Stimulated activated effector memory CD8-positive, alpha-beta T cell treated with anti-CD3 and anti-CD28 coated beads, Interleukin-12 subunit alpha, Interleukin-12 subunit beta, amount 100 ng/mL, for 72 hours (primary cell): ENCODE measurements around the gene ANAPC4.
"Not testable (repeated sequence)": the region's sequence is repeated elsewhere in the genome, so short reads cannot be mapped to it uniquely, and the experiment has no call there.

Experiments used
- ATAC-seq: fragments of 150-1000 bp; cut with Tn5 transposase; 2 replicates; pipeline ENCODE4 v1.10.0; 2021
- DNase-seq, 2 donors: peaks; one replicate each; pipeline ENCODE4 v3.0.0; 2021 to 2022; ENCODE audit warnings: low spot score in 2 of 2
- H3K27ac Mint-ChIP-seq: one replicate; pipeline ENCODE4 v1.8.0; 2022; ENCODE audit warnings: mild to moderate bottlenecking, mixed read lengths
- H3K36me3 Mint-ChIP-seq: one replicate; pipeline ENCODE4 v1.8.0; 2022; ENCODE audit warnings: mild to moderate bottlenecking, mixed read lengths
- H3K4me1 Mint-ChIP-seq: one replicate; pipeline ENCODE4 v1.8.0; 2022; ENCODE audit warnings: mixed read lengths
- H3K4me3 Mint-ChIP-seq: one replicate; pipeline ENCODE4 v1.8.0; 2022; ENCODE audit warnings: mild to moderate bottlenecking, mixed read lengths
- H3K9me3 Mint-ChIP-seq: one replicate; pipeline ENCODE4 v1.8.0; 2022; ENCODE audit warnings: mixed read lengths

ANAPC4 gene

GRCh38 chr4:25361253-25361652, 15.8 kb upstream of the ANAPC4 start:
- no peak for DNase-seq
- Mint-ChIP-seq H3K9me3 (no peaks in the 10 kb centered on the region), H3K36me3 (peaks cover 46% of the 10 kb centered on the region), H3K4me1 (no peaks in the 10 kb centered on the region), H3K4me3 (no peak overlapping the region), H3K27ac (no peak overlapping the region)
- no peak for ATAC-seq

- H3K36me3 Mint-ChIP-seq: peaks cover 54% of the 10 kb centered on the region
- no peak for DNase-seq
- H3K4me3 Mint-ChIP-seq: no peak overlapping the region
- H3K4me1 Mint-ChIP-seq: no peaks in the 10 kb centered on the region
- no peak for ATAC-seq
- H3K27ac Mint-ChIP-seq: no peak overlapping the region
- H3K9me3 Mint-ChIP-seq: no peaks in the 10 kb centered on the region
Observed at GRCh38 chr4:25367004-25367621, 9.9 kb upstream of the ANAPC4 start.

GRCh38 chr4:25367877-25368276, 9.2 kb upstream of the ANAPC4 start:
- H3K27ac Mint-ChIP-seq: no peak overlapping the region
- ATAC-seq: no peak
- peaks cover 53% of the 10 kb centered on the region for H3K36me3 Mint-ChIP-seq
- no peaks in the 10 kb centered on the region for H3K9me3 Mint-ChIP-seq
- DNase-seq: no peak
- no peak overlapping the region for H3K4me3 Mint-ChIP-seq
- no peaks in the 10 kb centered on the region for H3K4me1 Mint-ChIP-seq

- Mint-ChIP-seq H3K4me3 (no peak overlapping the region), H3K36me3 (peaks cover 48% of the 10 kb centered on the region), H3K4me1 (no peaks in the 10 kb centered on the region), H3K27ac (no peak overlapping the region), H3K9me3 (no peaks in the 10 kb centered on the region)
- DNase-seq: no peak
- no peak for ATAC-seq
Observed at GRCh38 chr4:25368315-25368714, 8.7 kb upstream of the ANAPC4 start.

- H3K36me3 Mint-ChIP-seq: peaks cover 29% of the 10 kb centered on the region
- no peaks in the 10 kb centered on the region for H3K9me3 Mint-ChIP-seq
- DNase-seq: no peak
- H3K27ac Mint-ChIP-seq: no peak overlapping the region
- no peak overlapping the region for H3K4me3 Mint-ChIP-seq
- H3K4me1 Mint-ChIP-seq: no peaks in the 10 kb centered on the region
- no peak for ATAC-seq
Observed at GRCh38 chr4:25370242-25370641, 6.8 kb upstream of the ANAPC4 start.

GRCh38 chr4:25372549-25372948, 4.5 kb upstream of the ANAPC4 start:
- not testable (repeated sequence) for H3K27ac Mint-ChIP-seq, H3K4me1 Mint-ChIP-seq, H3K9me3 Mint-ChIP-seq, DNase-seq, H3K4me3 Mint-ChIP-seq, ATAC-seq
- peaks cover 18% of the 10 kb centered on the region for H3K36me3 Mint-ChIP-seq

- no peak for DNase-seq
- Mint-ChIP-seq H3K36me3 (peaks cover 8% of the 10 kb centered on the region), H3K4me3 (no peak overlapping the region), H3K27ac (no peak overlapping the region), H3K9me3 (no peaks in the 10 kb centered on the region), H3K4me1 (no peaks in the 10 kb centered on the region)
- no peak for ATAC-seq
Observed at GRCh38 chr4:25377572-25378436, 741 bp downstream of the ANAPC4 start.

GRCh38 chr4:25378437-25378743, 1.3 kb downstream of the ANAPC4 start:
- Mint-ChIP-seq H3K4me1 (no peaks in the 10 kb centered on the region), H3K27ac (no peak overlapping the region), H3K9me3 (no peaks in the 10 kb centered on the region), H3K36me3 (peaks cover 8% of the 10 kb centered on the region), H3K4me3 (no peak overlapping the region)
- no peak for DNase-seq
- no peak for ATAC-seq

- peaks cover 8% of the 10 kb centered on the region for H3K36me3 Mint-ChIP-seq
- DNase-seq (no peak), ATAC-seq (no peak)
- no peaks in the 10 kb centered on the region for H3K9me3 Mint-ChIP-seq
- H3K4me3 Mint-ChIP-seq: no peak overlapping the region
- H3K27ac Mint-ChIP-seq: no peak overlapping the region
- no peaks in the 10 kb centered on the region for H3K4me1 Mint-ChIP-seq
Observed at GRCh38 chr4:25379591-25379990, 2.5 kb downstream of the ANAPC4 start.

- Mint-ChIP-seq H3K27ac (no peak overlapping the region), H3K9me3 (no peaks in the 10 kb centered on the region), H3K4me1 (peaks cover 4% of the 10 kb centered on the region), H3K4me3 (no peak overlapping the region), H3K36me3 (peaks cover 35% of the 10 kb centered on the region)
- ATAC-seq: no peak
- DNase-seq: no peak
Observed at GRCh38 chr4:25383647-25384046, 6.6 kb downstream of the ANAPC4 start.

- DNase-seq (no peak), ATAC-seq (no peak)
- Mint-ChIP-seq H3K27ac (no peak overlapping the region), H3K9me3 (no peaks in the 10 kb centered on the region), H3K36me3 (peaks cover 68% of the 10 kb centered on the region), H3K4me1 (peaks cover 4% of the 10 kb centered on the region), H3K4me3 (no peak overlapping the region)
Observed at GRCh38 chr4:25386926-25387325, 9.9 kb downstream of the ANAPC4 start.

GRCh38 chr4:25397305-25397704, 20.2 kb downstream of the ANAPC4 start:
- no peak for DNase-seq
- Mint-ChIP-seq H3K27ac (peak overlapping the region; percentile 41), H3K9me3 (peaks cover 3% of the 10 kb centered on the region), H3K4me3 (no peak overlapping the region), H3K4me1 (peaks cover 18% of the 10 kb centered on the region), H3K36me3 (peaks cover 97% of the 10 kb centered on the region)
- ATAC-seq: no peak

- H3K36me3 Mint-ChIP-seq: peaks cover 95% of the 10 kb centered on the region
- peaks cover 3% of the 10 kb centered on the region for H3K9me3 Mint-ChIP-seq
- DNase-seq (no peak), ATAC-seq (no peak)
- H3K27ac Mint-ChIP-seq: peak overlapping the region; percentile 46
- H3K4me1 Mint-ChIP-seq: peaks cover 18% of the 10 kb centered on the region
- no peak overlapping the region for H3K4me3 Mint-ChIP-seq
Observed at GRCh38 chr4:25399510-25399909, 22.4 kb downstream of the ANAPC4 start.

GRCh38 chr4:25401066-25401465, 24.0 kb downstream of the ANAPC4 start:
- no peak overlapping the region for H3K4me3 Mint-ChIP-seq
- H3K4me1 Mint-ChIP-seq: peaks cover 18% of the 10 kb centered on the region
- peaks cover 95% of the 10 kb centered on the region for H3K36me3 Mint-ChIP-seq
- no peak for ATAC-seq
- peaks cover 3% of the 10 kb centered on the region for H3K9me3 Mint-ChIP-seq
- DNase-seq: no peak
- H3K27ac Mint-ChIP-seq: peak overlapping the region; percentile 40

GRCh38 chr4:25402521-25402920, 25.5 kb downstream of the ANAPC4 start:
- H3K4me3 Mint-ChIP-seq: no peak overlapping the region
- H3K27ac Mint-ChIP-seq: no peak overlapping the region
- no peaks in the 10 kb centered on the region for H3K9me3 Mint-ChIP-seq
- peaks cover 18% of the 10 kb centered on the region for H3K4me1 Mint-ChIP-seq
- peaks cover 95% of the 10 kb centered on the region for H3K36me3 Mint-ChIP-seq
- ATAC-seq: no peak
- no peak for DNase-seq

GRCh38 chr4:25403699-25404098, 26.6 kb downstream of the ANAPC4 start:
- Mint-ChIP-seq H3K4me3 (no peak overlapping the region), H3K9me3 (no peaks in the 10 kb centered on the region)

More at GRCh38 chr4:25403699-25404098, 26.6 kb downstream of the ANAPC4 start:
- ATAC-seq (no peak), DNase-seq (no peak)
- H3K27ac Mint-ChIP-seq: no peak overlapping the region
- H3K36me3 Mint-ChIP-seq: peaks cover 95% of the 10 kb centered on the region
- H3K4me1 Mint-ChIP-seq: peaks cover 13% of the 10 kb centered on the region
